Kidney epithelial cell (primary cell): ENCODE results near the gene RNF213. TPM values are rescaled to one million over a fixed set of nuclear protein-coding genes. Genes with fewer than 3 reads are reported as not detected.

Experiments
- DNase-seq: peaks from one replicate; pipeline ENCODE4 v3.0.0-alpha.2; 2010; ENCODE audit warnings: low read depth
- H3K27me3 ChIP-seq: 2 replicates; pipeline ENCODE4 v1.6.0; 2011; ENCODE audit warnings: low read length; ENCODE audit not compliant: control insufficient read depth, insufficient read depth
- H3K36me3 ChIP-seq: 2 replicates; pipeline ENCODE4 v1.5.1; 2011; ENCODE audit warnings: low read length; ENCODE audit not compliant: control insufficient read depth, insufficient read depth
- H3K4me3 ChIP-seq: 2 replicates; pipeline ENCODE4 v1.5.1; 2011; ENCODE audit warnings: low read depth, mild to moderate bottlenecking, control low read depth, low read length
- total RNA-seq: library from RNA; depleted of rRNA; stranded (reverse); fragments of >200 nt; gene quantifications from 2 replicates; pipeline ENCODE4 v1.2.3, GENCODE V29; 2015
- TF ChIP-seq, protein P1 (sequence below): IDR thresholded peaks from 2 replicates; pipeline ENCODE4 v1.5.1; 2011; ENCODE audit warnings: mild to moderate bottlenecking, moderate library complexity, low read length, control low read depth, inconsistent platforms; ENCODE audit not compliant: insufficient read depth, poor library complexity, severe bottlenecking

Gene RNF213
- total RNA-seq, 1 donor from 2014 or later = 111 TPM

DNA sequence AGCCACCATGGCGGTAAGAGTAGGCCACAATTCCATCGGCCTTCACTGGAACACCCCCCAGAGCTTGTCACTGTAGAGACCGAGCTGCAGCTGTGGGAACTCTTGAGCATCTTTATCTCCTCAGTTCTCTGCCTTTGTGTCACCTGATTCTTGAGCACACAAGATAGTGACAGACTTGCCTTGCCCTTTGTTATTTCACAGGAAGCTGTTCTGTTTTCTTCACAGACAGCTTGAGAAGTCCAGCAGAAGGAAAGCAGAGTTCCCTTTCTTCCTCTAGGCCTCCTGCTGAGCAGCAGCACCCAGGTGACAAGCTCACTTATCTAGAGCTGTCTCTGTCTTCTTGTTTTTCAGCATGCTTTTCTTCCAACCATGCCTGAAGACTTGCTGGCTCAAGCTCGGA lies 115.9 kb downstream of the RNF213 start:
- DNase-seq = no peak
- Histone ChIP-seq H3K4me3 (no peak overlapping the region), H3K36me3 (peaks cover 2% of the 10 kb centered on the region), H3K27me3 (no peaks in the 10 kb centered on the region)
- TF ChIP-seq, protein P1, sequence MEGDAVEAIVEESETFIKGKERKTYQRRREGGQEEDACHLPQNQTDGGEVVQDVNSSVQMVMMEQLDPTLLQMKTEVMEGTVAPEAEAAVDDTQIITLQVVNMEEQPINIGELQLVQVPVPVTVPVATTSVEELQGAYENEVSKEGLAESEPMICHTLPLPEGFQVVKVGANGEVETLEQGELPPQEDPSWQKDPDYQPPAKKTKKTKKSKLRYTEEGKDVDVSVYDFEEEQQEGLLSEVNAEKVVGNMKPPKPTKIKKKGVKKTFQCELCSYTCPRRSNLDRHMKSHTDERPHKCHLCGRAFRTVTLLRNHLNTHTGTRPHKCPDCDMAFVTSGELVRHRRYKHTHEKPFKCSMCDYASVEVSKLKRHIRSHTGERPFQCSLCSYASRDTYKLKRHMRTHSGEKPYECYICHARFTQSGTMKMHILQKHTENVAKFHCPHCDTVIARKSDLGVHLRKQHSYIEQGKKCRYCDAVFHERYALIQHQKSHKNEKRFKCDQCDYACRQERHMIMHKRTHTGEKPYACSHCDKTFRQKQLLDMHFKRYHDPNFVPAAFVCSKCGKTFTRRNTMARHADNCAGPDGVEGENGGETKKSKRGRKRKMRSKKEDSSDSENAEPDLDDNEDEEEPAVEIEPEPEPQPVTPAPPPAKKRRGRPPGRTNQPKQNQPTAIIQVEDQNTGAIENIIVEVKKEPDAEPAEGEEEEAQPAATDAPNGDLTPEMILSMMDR = no peak

DNA sequence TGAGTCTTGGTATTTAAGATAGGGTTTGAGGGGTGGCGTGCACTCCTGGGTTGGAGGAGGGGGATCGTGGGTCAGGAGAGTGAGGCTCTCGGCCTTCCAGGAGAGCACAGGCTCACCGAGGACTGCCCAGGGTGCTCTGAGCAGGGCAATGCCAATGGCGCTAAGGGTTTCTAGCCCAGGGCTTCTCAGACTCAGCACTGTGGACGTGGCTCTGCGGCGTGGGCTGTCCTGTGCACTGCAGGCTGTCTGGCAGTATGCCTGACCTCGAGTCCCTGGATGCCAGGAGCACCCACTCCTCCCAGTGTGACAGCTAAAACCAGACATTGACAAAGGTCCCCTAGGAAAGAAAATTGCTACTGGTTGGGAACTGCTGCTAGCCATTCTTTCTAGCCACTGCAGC lies 117.1 kb downstream of the RNF213 start:
- H3K27me3 ChIP-seq = no peaks in the 10 kb centered on the region
- TF ChIP-seq, protein P1 = no peak
- H3K4me3 ChIP-seq = no peak overlapping the region
- DNase-seq = no peak
- H3K36me3 ChIP-seq = peaks cover 4% of the 10 kb centered on the region

DNA sequence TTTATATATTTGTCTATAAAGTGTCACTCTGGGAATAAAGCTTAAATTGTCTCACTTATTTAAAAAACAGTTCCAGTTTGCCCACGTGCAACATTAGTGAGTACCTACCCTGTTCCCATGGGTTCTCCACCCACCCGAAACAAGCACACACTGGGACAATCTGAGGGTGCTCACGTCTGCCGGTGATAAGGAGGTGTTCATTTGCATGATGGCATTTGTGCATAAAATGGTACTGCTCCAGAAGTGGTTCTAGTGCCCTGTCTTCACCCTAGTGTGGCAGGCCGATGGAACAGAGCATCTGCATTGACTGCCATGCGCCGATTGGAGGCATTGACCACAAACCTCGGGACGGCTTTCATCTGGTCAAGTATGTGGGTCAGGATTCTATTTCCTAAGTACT lies 118.7 kb downstream of the RNF213 start:
- Histone ChIP-seq H3K27me3 (no peaks in the 10 kb centered on the region), H3K36me3 (peaks cover 4% of the 10 kb centered on the region), H3K4me3 (no peak overlapping the region)
- TF ChIP-seq, protein P1 = no peak
- no peak for DNase-seq

DNA sequence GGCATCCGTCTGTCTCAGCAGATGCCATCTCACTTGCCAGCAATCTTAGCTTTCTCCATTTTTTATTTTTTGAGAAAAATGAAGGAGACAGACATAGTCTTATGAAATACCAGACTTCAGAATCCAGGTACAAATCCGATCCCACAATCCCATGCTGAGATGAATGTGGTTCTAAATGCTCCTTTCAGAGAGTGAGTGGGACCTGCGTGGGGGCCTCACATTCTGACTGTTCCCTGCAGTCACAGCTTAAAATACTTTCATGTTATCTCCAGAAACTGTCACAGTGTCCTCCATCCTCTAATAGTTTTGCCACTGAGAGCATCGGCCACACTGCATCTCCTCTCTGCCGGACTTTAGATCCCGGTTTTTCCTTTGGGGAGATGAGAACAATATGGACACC lies 119.4 kb downstream of the RNF213 start:
- H3K4me3 ChIP-seq = no peak overlapping the region
- TF ChIP-seq, protein P1 = no peak
- peaks cover 4% of the 10 kb centered on the region for H3K36me3 ChIP-seq
- H3K27me3 ChIP-seq = no peaks in the 10 kb centered on the region
- DNase-seq = no peak

DNA sequence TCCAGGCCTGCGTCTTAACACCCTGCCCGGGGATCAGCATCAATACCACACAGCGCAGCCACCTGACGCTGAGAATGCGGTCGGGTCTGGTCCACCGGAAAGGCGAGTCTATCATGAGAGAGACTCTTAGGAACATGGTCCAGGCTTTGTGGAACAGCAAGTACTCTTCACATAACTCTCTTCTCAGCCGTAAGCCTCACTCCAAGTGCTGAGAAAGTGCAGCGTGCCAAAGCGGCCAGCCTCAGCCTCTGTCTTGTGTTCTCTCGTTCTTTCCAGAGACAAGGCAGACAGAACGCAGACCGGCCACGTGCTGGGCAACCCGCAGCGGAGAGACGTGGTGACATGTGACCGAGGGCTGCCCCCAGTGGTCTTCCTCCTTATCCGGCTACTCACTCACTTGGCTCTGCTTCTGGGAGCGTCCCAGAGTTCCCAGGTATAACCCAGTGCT lies 119.9 kb downstream of the RNF213 start:
- DNase-seq = no peak
- Histone ChIP-seq H3K27me3 (no peaks in the 10 kb centered on the region), H3K4me3 (no peak overlapping the region), H3K36me3 (peaks cover 4% of the 10 kb centered on the region)
- TF ChIP-seq, protein P1 = no peak

DNA sequence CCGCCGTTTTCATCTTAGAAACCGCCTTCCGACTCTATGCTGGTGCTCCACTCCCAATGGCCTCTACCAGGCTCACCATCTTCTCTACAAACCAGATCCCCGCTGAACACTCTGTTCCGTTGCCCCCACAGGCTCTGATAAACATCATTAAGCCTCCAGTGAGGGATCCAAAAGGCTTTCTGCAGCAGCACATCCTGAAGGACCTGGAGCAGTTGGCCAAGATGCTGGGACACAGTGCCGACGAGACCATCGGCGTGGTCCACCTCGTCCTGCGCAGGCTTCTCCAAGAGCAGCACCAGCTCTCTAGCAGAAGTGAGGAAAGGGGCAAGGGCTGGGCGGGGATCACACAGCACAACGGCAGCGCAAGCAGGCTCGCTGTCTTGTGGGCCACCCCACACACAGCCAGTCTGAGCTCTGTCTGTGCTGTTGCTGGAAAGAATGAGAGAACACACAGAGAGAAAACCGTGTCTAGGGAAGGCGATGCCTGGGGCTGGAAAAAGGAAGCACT lies 120.8 kb downstream of the RNF213 start:
- peaks cover 4% of the 10 kb centered on the region for H3K36me3 ChIP-seq
- TF ChIP-seq, protein P1 = no peak

More for the DNA sequence above, 120.8 kb downstream of the RNF213 start:
- Histone ChIP-seq H3K27me3 (no peaks in the 10 kb centered on the region), H3K4me3 (no peak overlapping the region)
- DNase-seq = no peak
